Keratinocyte (primary cell): ENCODE results near the gene NSF.

ENCODE experiments used
- EZH2 ChIP-seq: IDR thresholded peaks from one replicate; pipeline ENCODE4 v1.6.1; 2012; ENCODE audit warnings: inconsistent platforms, mild to moderate bottlenecking, low read length, moderate library complexity
- TF ChIP-seq, protein P1 (sequence below), 3 experiments: IDR thresholded peaks in 1 of 3; conservative IDR thresholded peaks in 1 of 3; optimal IDR thresholded peaks in 1 of 3; 2 replicates in 2 of 3; 3 replicates in 1 of 3; pipeline versions ENCODE3 to v1.5.1; 2011; ENCODE audit warnings: low read length in 3 of 3, mild to moderate bottlenecking in 3 of 3, moderate library complexity in 2 of 3, control low read depth in 1 of 3, inconsistent platforms in 1 of 3; ENCODE audit not compliant: insufficient read depth in 2 of 3; ENCODE audit errors: extremely low read depth in 1 of 3

DNA sequence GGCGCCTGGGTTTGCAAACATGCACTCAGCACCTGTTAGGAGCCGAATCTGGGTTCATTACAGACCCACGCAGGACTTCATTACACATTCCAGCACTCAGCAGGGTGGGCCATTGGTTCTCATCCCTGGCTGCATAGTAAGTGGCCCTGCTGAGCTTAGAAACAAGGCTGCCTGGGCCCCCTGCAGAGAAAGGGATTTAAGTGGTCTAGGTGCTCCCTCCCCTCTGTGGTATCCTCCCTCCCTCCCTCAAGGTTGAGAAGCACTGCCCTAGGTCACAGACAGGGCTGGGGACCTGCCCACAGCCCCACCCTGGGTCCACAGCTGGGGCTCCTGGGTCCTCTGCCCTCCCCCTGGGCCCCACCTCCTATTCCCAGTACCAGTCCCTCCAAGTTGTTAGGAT lies 199.7 kb downstream of the NSF start:
- TF ChIP-seq, protein P1, sequence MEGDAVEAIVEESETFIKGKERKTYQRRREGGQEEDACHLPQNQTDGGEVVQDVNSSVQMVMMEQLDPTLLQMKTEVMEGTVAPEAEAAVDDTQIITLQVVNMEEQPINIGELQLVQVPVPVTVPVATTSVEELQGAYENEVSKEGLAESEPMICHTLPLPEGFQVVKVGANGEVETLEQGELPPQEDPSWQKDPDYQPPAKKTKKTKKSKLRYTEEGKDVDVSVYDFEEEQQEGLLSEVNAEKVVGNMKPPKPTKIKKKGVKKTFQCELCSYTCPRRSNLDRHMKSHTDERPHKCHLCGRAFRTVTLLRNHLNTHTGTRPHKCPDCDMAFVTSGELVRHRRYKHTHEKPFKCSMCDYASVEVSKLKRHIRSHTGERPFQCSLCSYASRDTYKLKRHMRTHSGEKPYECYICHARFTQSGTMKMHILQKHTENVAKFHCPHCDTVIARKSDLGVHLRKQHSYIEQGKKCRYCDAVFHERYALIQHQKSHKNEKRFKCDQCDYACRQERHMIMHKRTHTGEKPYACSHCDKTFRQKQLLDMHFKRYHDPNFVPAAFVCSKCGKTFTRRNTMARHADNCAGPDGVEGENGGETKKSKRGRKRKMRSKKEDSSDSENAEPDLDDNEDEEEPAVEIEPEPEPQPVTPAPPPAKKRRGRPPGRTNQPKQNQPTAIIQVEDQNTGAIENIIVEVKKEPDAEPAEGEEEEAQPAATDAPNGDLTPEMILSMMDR (optimal IDR thresholded peaks at IDR 0.05 in 1 of 3, IDR thresholded peaks at IDR 0.05 in 1 of 3, conservative IDR thresholded peaks at IDR 0.05 in 1 of 3; ENCODE audit: extremely low read depth in 1 of 3, insufficient read depth in 2 of 3, low read length in 3 of 3) = no peak
- TF ChIP-seq EZH2 = no peak
